Ascending aorta (tissue), 2 donors: Measurements from ENCODE around the gene FRMD1. TPM values are rescaled to one million over a fixed set of nuclear protein-coding genes. Genes with fewer than 3 reads are reported as not detected.

Experiments used
- DNase-seq, 2 donors: peaks; one replicate each; pipeline ENCODE4 v3.0.0-alpha.2; 2019; ENCODE audit warnings: low spot score in 2 of 2
- H3K27ac ChIP-seq, 2 donors: fragments of 200-600 bp; sonication (generic); one replicate each; pipeline ENCODE4 v1.5.1; 2016 to 2017; ENCODE audit warnings: mild to moderate bottlenecking in 1 of 2
- H3K27me3 ChIP-seq: fragments of 200-600 bp; sonication (generic); one replicate; pipeline ENCODE4 v1.5.1; 2017
- H3K36me3 ChIP-seq, 2 donors: fragments of 200-600 bp; sonication (generic); one replicate each; pipeline ENCODE4 v1.5.1; 2016
- H3K4me1 ChIP-seq, 2 donors: fragments of 200-600 bp; sonication (generic); one replicate each; pipeline ENCODE4 v1.5.1; 2016 to 2017; ENCODE audit warnings: mild to moderate bottlenecking in 1 of 2
- H3K4me3 ChIP-seq, 2 donors: fragments of 200-600 bp; sonication (generic); one replicate each; pipeline ENCODE4 v1.5.1; 2016 to 2017; ENCODE audit warnings: mild to moderate bottlenecking in 1 of 2
- H3K9me3 ChIP-seq, 2 donors: fragments of 200-600 bp; sonication (generic); one replicate each; pipeline ENCODE4 v1.5.1; 2016
- CTCF ChIP-seq, 3 experiments: fragments of 200-600 bp in 2 of 3; fragments of 450-650 bp in 1 of 3; sonication (generic) in 2 of 3; IDR thresholded peaks; one replicate each; pipeline ENCODE4 v1.5.1; 2016 to 2019; ENCODE audit warnings: antibody characterized with exemption in 3 of 3, mild to moderate bottlenecking in 1 of 3, moderate library complexity in 1 of 3
- intact Hi-C: fragments of 100-400 bp; cut with DNase I; formaldehyde crosslinking; loops from one replicate; pipeline ENCODE4 v1.15.1; 2023
- total RNA-seq: library from RNA; depleted of rRNA; stranded (reverse); fragments of >200 nt; gene quantifications from one replicate; pipeline ENCODE4 v1.1.0, GENCODE V29; 2016

FRMD1 gene
- total RNA-seq, 1 donor from 2014 or later: not detected

- intact Hi-C loops: no loop called here
- no peaks in the 10 kb centered on the region for H3K27me3 ChIP-seq
- no peak overlapping the region for H3K4me3 ChIP-seq
- no peaks in the 10 kb centered on the region for H3K9me3 ChIP-seq
- H3K27ac ChIP-seq: no peak overlapping the region
- no peaks in the 10 kb centered on the region for H3K4me1 ChIP-seq
- no peak for TF ChIP-seq CTCF (IDR thresholded peaks at IDR 0.05)
- H3K36me3 ChIP-seq: no peaks in the 10 kb centered on the region
- no peak for DNase-seq
These were observed 60.3 kb downstream of the FRMD1 start for GRCh38 chr6:168018664-168019063.

GRCh38 chr6:168017629-168018028, 61.4 kb downstream of the FRMD1 start:
- Histone ChIP-seq H3K27ac (no peak overlapping the region), H3K4me1 (no peaks in the 10 kb centered on the region), H3K27me3 (no peaks in the 10 kb centered on the region), H3K36me3 (no peaks in the 10 kb centered on the region), H3K4me3 (no peak overlapping the region), H3K9me3 (no peaks in the 10 kb centered on the region)
- intact Hi-C loops: no loop called here
- no peak for TF ChIP-seq CTCF (IDR thresholded peaks at IDR 0.05)
- no peak for DNase-seq

DNA sequence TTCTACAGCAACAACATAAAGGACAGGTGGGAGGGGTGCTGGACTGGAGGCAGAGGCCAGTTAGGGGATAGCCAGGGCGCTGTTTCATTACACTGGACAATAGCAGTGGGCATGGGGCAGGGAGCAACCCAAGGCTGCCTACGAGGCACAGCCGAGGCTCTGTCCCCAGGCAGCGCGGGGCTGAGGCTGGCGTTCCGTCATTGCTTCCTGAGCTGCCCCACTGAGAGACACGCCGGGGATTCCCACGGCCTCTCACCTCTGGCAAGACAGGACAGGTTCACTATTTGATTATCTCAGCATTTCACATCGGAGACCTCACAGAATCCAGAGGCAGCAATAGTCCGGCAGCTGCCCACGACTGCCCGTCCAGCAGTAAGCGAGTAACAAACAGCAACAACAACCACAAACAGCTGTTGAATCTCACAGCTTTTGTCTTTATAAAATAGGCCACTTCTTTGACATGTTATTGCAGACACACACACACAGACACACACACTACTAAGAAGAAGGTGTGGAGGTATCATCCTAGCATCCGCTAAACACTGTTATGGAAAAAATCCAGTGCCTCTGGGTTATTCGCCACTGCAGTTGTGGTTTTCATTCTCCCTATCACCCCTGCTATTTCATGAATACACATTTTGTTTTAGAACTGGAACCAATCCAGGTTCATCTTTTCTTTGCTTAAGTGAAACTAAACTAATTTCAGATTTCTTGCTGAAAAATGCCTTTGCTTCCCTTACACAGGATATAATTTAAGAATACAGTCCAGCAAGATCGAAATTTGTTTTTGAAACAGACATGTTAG, 62.1 kb downstream of the FRMD1 start:
- H3K4me3 ChIP-seq: no peak overlapping the region
- no peaks in the 10 kb centered on the region for H3K27me3 ChIP-seq
- H3K36me3 ChIP-seq: no peaks in the 10 kb centered on the region
- no peak overlapping the region for H3K27ac ChIP-seq
- H3K4me1 ChIP-seq: no peaks in the 10 kb centered on the region
- TF ChIP-seq CTCF (IDR thresholded peaks at IDR 0.05): no peak
- no peak for DNase-seq
- peaks cover 0 to 3% of the 10 kb centered on the region in 2 donors for H3K9me3 ChIP-seq
- intact Hi-C loops: no loop called here

GRCh38 chr6:168016176-168016620, 62.8 kb downstream of the FRMD1 start:
- no peaks in the 10 kb centered on the region for H3K4me1 ChIP-seq
- no peak for DNase-seq
- no peak overlapping the region for H3K27ac ChIP-seq
- intact Hi-C loops: no loop called here
- H3K4me3 ChIP-seq: no peak overlapping the region
- TF ChIP-seq CTCF (IDR thresholded peaks at IDR 0.05): no peak
- H3K27me3 ChIP-seq: no peaks in the 10 kb centered on the region
- H3K36me3 ChIP-seq: no peaks in the 10 kb centered on the region
- H3K9me3 ChIP-seq: peaks cover 0 to 11% of the 10 kb centered on the region in 2 donors

DNA sequence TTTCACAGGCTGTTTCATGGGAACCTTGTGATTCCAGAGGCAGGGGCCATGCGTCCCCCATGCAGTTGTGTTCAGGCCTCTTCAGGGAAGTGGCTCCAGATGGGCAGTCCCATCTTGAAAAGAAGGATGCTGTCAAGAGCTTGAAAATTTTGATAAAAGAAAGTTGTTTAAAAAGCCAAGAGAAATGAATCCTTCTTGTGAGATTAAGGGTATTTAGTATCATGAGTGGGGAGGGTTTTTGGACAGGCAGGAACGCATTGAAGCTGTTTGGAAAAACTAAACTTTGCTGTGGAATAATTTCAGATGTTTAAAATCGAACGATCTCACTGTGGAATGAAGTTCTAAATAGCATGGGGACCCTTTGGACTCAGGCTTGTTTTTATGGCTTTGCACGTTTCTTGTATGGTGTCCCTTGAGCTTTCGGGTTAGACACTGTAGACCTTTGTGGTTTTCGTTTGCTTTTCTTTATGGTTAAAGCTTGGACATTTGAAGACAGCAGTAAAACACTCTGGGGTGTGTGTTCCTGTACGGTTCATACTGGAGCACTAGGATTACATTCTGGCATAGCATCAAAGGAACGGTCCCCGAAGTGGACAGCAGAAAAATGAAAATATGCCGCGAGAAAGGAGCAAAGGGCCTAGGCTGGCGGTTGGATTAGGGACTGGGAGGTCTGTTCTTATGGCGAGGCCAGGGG, 63.4 kb downstream of the FRMD1 start:
- intact Hi-C loops: no loop called here
- no peak overlapping the region for H3K4me3 ChIP-seq

More for the DNA sequence above, 63.4 kb downstream of the FRMD1 start:
- H3K9me3 ChIP-seq: peaks cover 0 to 16% of the 10 kb centered on the region in 2 donors
- DNase-seq: no peak
- no peak for TF ChIP-seq CTCF (IDR thresholded peaks at IDR 0.05)
- H3K27ac ChIP-seq: no peak overlapping the region
- H3K36me3 ChIP-seq: no peaks in the 10 kb centered on the region
- H3K27me3 ChIP-seq: no peaks in the 10 kb centered on the region
- no peaks in the 10 kb centered on the region for H3K4me1 ChIP-seq
